HUES6 (cell line): ENCODE measurements around the gene HLA-DRA.

Source experiments
- H3K27ac ChIP-seq: 2 replicates; pipeline ENCODE4 v1.7.0; 2013; ENCODE audit warnings: low read depth, mild to moderate bottlenecking, low read length, inconsistent platforms
- H3K27me3 ChIP-seq: 2 replicates; pipeline ENCODE4 v1.6.1; 2013; ENCODE audit warnings: low read length; ENCODE audit not compliant: control insufficient read depth, insufficient read depth
- H3K36me3 ChIP-seq: 2 replicates; pipeline ENCODE4 v1.6.1; 2013; ENCODE audit warnings: low read length; ENCODE audit not compliant: control insufficient read depth, insufficient read depth
- H3K4me1 ChIP-seq: 2 replicates; pipeline ENCODE4 v1.6.1; 2013; ENCODE audit warnings: low read length; ENCODE audit not compliant: control insufficient read depth, insufficient read depth
- H3K4me3 ChIP-seq: 2 replicates; pipeline ENCODE4 v1.5.1; 2013; ENCODE audit warnings: low read depth, low read length
- H3K9ac ChIP-seq: one replicate; pipeline ENCODE4 v1.6.1; 2013; ENCODE audit warnings: mild to moderate bottlenecking, low read length
- H3K9me3 ChIP-seq: 2 replicates; pipeline ENCODE4 v1.6.1; 2013; ENCODE audit warnings: low read depth, low read length; ENCODE audit not compliant: control insufficient read depth, insufficient read depth

HLA-DRA gene

GRCh38 chr6:32410906-32411305, 28.8 kb upstream of the HLA-DRA start:
- peaks cover 9% of the 10 kb centered on the region for H3K27me3 ChIP-seq
- 0 out of 2 replicates have a peak, but pooled peaks cover 4% of the 10 kb centered on the region for H3K4me1 ChIP-seq
- no peak overlapping the region for H3K27ac ChIP-seq
- no peaks in the 10 kb centered on the region for H3K36me3 ChIP-seq
- H3K9ac ChIP-seq = no peak overlapping the region
- no peak overlapping the region for H3K4me3 ChIP-seq
- H3K9me3 ChIP-seq = no peaks in the 10 kb centered on the region

- Histone ChIP-seq H3K9ac (no peak overlapping the region), H3K27me3 (peaks cover 9% of the 10 kb centered on the region), H3K4me1 (0 out of 2 replicates have a peak, but pooled peaks cover 4% of the 10 kb centered on the region)
Measured at GRCh38 chr6:32411566-32412327, 27.9 kb upstream of the HLA-DRA start.

GRCh38 chr6:32413427-32414047, 26.1 kb upstream of the HLA-DRA start:
- peaks cover 9% of the 10 kb centered on the region for H3K27me3 ChIP-seq
- no peak overlapping the region for H3K4me3 ChIP-seq
- no peak overlapping the region for H3K9ac ChIP-seq
- H3K9me3 ChIP-seq = no peaks in the 10 kb centered on the region
- H3K36me3 ChIP-seq = no peaks in the 10 kb centered on the region
- no peaks in the 10 kb centered on the region for H3K4me1 ChIP-seq
- H3K27ac ChIP-seq = no peak overlapping the region

More at GRCh38 chr6:32411566-32412327, 27.9 kb upstream of the HLA-DRA start:
- no peak overlapping the region for H3K27ac ChIP-seq
- H3K36me3 ChIP-seq = no peaks in the 10 kb centered on the region
- no peaks in the 10 kb centered on the region for H3K9me3 ChIP-seq
- H3K4me3 ChIP-seq = no peak overlapping the region

- no peak overlapping the region for H3K27ac ChIP-seq
Measured at GRCh38 chr6:32415521-32416019, 24.1 kb upstream of the HLA-DRA start.

GRCh38 chr6:32416036-32416435, 23.7 kb upstream of the HLA-DRA start:
- no peak overlapping the region for H3K9ac ChIP-seq
- H3K4me1 ChIP-seq = no peaks in the 10 kb centered on the region
- H3K9me3 ChIP-seq = no peaks in the 10 kb centered on the region
- peaks cover 9% of the 10 kb centered on the region for H3K27me3 ChIP-seq
- H3K27ac ChIP-seq = no peak overlapping the region
- H3K36me3 ChIP-seq = no peaks in the 10 kb centered on the region
- H3K4me3 ChIP-seq = no peak overlapping the region

More at GRCh38 chr6:32415521-32416019, 24.1 kb upstream of the HLA-DRA start:
- peak overlapping the region; percentile 47 for H3K4me3 ChIP-seq
- H3K9me3 ChIP-seq = no peaks in the 10 kb centered on the region
- no peaks in the 10 kb centered on the region for H3K4me1 ChIP-seq
- H3K27me3 ChIP-seq = peaks cover 9% of the 10 kb centered on the region
- H3K36me3 ChIP-seq = no peaks in the 10 kb centered on the region
- no peak overlapping the region for H3K9ac ChIP-seq

GRCh38 chr6:32424589-32425300, 14.9 kb upstream of the HLA-DRA start:
- Histone ChIP-seq H3K9me3 (no peaks in the 10 kb centered on the region), H3K27ac (no peak overlapping the region), H3K36me3 (no peaks in the 10 kb centered on the region), H3K9ac (no peak overlapping the region), H3K27me3 (no peaks in the 10 kb centered on the region), H3K4me1 (no peaks in the 10 kb centered on the region), H3K4me3 (no peak overlapping the region)

GRCh38 chr6:32426338-32426737, 13.3 kb upstream of the HLA-DRA start:
- H3K9me3 ChIP-seq = no peaks in the 10 kb centered on the region
- no peaks in the 10 kb centered on the region for H3K27me3 ChIP-seq
- H3K4me1 ChIP-seq = no peaks in the 10 kb centered on the region
- H3K4me3 ChIP-seq = no peak overlapping the region
- H3K9ac ChIP-seq = no peak overlapping the region
- no peak overlapping the region for H3K27ac ChIP-seq
- no peaks in the 10 kb centered on the region for H3K36me3 ChIP-seq

GRCh38 chr6:32427218-32427617, 12.5 kb upstream of the HLA-DRA start:
- no peaks in the 10 kb centered on the region for H3K36me3 ChIP-seq
- no peaks in the 10 kb centered on the region for H3K27me3 ChIP-seq
- H3K9ac ChIP-seq = no peak overlapping the region
- H3K27ac ChIP-seq = no peak overlapping the region
- no peaks in the 10 kb centered on the region for H3K9me3 ChIP-seq
- H3K4me1 ChIP-seq = no peaks in the 10 kb centered on the region
- no peak overlapping the region for H3K4me3 ChIP-seq

- H3K9ac ChIP-seq = no peak overlapping the region
- no peaks in the 10 kb centered on the region for H3K36me3 ChIP-seq
- no peak overlapping the region for H3K27ac ChIP-seq
- H3K4me3 ChIP-seq = no peak overlapping the region
- H3K9me3 ChIP-seq = no peaks in the 10 kb centered on the region
- no peaks in the 10 kb centered on the region for H3K27me3 ChIP-seq
- H3K4me1 ChIP-seq = no peaks in the 10 kb centered on the region
Measured at GRCh38 chr6:32427934-32428474, 11.7 kb upstream of the HLA-DRA start.

GRCh38 chr6:32430179-32430578, 9.5 kb upstream of the HLA-DRA start:
- no peaks in the 10 kb centered on the region; the same call in 1 of the 2 replicates for H3K27me3 ChIP-seq
- no peaks in the 10 kb centered on the region for H3K36me3 ChIP-seq
- no peak overlapping the region for H3K4me3 ChIP-seq
- no peak overlapping the region for H3K27ac ChIP-seq
- no peak overlapping the region for H3K9ac ChIP-seq
- no peaks in the 10 kb centered on the region for H3K4me1 ChIP-seq
- no peaks in the 10 kb centered on the region for H3K9me3 ChIP-seq
